Medulla oblongata (tissue), 1 donor: ENCODE measurements around the gene IQSEC1.
A peak's percentile ranks its signal among the peaks of the same experiment; 100 is the strongest.

Experiments used
- DNase-seq: peaks from one replicate; pipeline ENCODE4 v3.0.0-alpha.2; 2015; ENCODE audit errors: extremely low spot score

IQSEC1 gene

DNA sequence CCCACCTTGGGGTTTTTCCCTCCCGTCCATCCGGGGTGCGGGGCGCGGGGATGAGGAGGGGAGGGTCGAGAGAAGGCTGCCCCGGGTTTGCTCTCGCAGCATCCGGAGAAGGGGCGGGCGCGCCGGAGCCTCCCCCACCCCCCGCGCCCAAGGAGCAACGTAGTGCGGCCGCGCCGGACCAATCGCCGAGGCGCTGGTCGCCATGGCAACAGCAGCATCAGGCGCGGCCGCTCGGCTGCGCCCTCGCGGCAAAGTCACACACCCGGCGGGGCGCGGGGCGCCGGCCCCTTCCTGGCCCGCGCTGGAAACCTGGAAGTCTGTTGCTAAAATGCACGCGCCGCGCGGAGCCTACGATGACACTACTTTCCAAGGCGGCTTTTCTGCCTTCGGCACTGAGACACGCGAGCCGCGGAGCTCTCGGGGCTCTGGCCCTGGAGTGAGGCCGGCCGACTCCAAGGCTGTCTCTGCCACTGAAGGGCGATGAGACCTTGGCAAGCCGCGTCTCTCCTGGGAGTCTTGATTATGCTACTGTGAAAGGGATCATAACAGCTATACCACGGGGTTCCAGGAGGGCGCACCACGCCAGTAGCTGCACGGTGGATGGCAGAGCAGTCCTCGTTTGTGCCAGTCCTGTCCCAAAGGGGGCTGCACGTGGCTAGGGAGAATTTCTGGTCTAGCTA lies at the start of gene IQSEC1:
Gene IQSEC1, minus strand, starts transcription at position 104 of the 680 bp plus-strand sequence. CDS start 415 bp downstream, outside the sequence.
- peak; percentile 78 for DNase-seq

DNA sequence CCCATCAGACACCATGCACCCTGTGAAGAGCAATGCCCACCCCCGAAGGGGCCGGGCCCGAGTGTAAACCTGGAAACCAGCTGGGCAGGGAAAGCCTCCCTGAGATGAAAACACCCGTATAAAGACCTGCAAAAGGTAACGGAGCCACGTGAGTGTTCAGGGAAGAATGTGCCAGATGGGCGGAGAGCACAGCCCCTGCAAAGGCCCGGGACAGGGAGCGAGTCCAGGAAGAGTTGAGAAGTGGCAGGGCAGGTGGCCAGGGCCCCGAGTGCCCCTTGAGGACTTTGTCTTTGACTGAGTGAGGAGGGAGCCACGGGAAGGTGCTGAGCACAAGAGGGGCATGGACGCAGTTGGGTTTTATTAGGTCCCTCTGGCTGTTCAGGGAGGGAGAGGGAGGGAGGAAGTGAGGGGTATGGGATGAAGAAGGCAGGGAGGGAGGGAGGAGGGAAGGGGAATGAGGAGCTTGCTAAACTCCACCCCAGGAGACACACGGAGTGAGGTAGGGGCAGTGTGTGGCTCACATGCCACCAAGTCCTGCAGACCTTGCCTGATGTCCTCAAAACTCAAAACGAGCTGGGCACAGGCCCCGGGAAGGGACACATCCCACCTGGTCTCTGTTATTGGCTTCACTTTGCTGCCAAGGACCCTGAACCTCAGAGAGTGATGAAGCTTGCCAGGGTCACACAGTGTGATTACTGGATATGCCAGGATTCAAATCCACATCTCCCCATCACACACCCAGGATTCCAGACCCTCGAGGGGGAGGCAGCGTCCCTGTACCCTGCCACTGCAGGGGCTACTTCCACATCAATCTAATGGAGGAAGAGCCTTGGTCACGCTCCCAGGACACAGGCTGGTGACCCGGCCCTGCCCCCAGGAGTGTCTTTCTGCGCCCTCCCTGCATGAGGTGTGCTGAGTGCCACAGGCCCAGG lies 49.1 kb upstream of the IQSEC1 start:
- DNase-seq = no peak

DNA sequence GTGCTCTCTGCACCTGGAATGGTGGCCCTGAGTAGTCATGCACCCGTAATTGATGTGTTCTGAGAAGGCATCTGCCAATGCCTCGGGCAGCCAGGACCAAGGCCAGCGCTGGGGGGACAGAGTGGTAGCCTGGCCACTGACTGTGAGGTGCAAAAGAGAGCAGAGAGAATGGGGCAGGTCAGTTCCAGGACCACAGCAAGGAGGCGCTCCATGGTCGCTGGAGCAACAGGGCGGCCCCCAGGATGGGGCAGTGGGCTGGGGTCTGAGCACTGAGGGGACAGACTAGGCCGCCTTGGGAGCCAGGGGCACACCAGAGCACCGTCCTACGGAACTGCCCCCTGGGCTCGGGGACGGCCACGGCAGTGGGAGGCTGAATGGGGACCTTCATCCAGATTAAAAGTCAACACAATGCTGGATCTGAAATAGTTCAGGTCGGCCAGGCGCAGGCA lies 48.3 kb upstream of the IQSEC1 start:
- no peak for DNase-seq

GRCh38 chr3:13120928-13121552 lies 47.8 kb upstream of the IQSEC1 start:
- no peak for DNase-seq

DNA sequence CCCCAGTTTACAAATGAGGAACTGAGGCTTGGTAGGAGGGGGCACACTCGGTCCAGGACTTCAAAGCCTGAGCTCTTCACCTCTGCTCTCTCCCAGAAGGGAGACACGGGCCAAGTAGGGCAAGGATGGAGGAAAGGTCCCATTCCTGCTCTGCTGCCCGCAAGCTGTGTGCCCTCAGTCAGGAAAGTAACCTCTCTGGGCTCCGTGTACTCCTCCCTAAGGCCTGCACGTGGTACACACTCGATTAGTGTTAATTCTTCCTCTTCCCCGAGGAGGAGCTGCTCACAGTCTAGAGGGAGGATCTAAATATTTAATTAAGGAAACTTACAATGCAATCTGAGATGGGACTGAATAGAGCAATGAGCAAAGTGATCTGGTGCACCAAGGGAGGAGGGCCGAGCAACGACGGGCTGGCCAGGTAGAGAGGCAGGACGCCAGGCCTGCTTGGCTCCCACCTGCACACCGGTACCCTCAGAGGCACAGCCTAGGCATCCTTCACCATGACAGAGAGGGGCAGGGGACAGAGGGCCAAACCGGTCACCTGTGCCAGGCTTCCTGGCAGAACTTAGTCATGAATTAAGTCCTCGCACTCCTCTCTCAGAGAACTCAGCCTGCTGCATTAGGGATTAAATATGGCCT lies 47.2 kb upstream of the IQSEC1 start:
- no peak for DNase-seq

DNA sequence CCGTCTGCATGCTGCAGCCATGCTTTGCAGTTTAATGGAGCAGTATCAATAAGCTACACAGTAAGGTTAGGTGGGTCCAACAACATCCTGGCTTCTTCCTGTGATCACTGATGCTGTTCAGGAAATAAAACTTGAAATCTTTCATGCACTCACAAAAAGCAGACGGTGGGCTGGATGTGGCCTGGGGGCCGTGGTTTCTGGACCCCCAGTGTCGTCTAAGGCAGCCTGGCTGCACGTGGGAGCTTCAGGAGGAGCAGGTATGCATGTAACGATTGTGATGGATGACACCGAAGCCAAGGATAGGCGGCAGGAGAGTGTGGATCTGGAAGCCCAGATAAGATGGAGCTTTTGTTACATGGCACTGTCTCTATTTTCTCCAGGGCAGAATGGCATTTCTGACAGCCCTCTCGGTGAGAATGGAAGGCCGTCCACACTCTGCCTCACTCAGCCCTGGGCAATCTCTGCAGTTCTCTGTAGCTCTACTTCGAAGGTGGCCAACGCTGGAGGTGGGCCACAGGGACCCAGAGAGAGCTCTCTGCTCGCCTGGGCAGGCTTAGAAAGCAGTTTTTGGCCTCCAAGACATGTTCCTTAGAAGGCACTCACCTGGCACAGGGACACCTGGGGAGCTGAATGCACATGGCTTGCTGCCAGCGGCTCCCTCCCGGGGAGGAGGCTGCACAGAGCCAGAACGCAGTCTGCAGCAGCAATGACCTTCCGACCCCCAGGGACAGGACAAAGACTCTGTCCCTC lies 46.4 kb upstream of the IQSEC1 start:
- no peak for DNase-seq

GRCh38 chr3:13116426-13116825 lies 43.2 kb upstream of the IQSEC1 start:
- DNase-seq = no peak

- no peak for DNase-seq
These were observed 42.8 kb upstream of the IQSEC1 start for GRCh38 chr3:13115991-13116390.

GRCh38 chr3:13115576-13115910 lies 42.3 kb upstream of the IQSEC1 start:
- DNase-seq = no peak

GRCh38 chr3:13114811-13115575 lies 41.8 kb upstream of the IQSEC1 start:
- DNase-seq = no peak

DNA sequence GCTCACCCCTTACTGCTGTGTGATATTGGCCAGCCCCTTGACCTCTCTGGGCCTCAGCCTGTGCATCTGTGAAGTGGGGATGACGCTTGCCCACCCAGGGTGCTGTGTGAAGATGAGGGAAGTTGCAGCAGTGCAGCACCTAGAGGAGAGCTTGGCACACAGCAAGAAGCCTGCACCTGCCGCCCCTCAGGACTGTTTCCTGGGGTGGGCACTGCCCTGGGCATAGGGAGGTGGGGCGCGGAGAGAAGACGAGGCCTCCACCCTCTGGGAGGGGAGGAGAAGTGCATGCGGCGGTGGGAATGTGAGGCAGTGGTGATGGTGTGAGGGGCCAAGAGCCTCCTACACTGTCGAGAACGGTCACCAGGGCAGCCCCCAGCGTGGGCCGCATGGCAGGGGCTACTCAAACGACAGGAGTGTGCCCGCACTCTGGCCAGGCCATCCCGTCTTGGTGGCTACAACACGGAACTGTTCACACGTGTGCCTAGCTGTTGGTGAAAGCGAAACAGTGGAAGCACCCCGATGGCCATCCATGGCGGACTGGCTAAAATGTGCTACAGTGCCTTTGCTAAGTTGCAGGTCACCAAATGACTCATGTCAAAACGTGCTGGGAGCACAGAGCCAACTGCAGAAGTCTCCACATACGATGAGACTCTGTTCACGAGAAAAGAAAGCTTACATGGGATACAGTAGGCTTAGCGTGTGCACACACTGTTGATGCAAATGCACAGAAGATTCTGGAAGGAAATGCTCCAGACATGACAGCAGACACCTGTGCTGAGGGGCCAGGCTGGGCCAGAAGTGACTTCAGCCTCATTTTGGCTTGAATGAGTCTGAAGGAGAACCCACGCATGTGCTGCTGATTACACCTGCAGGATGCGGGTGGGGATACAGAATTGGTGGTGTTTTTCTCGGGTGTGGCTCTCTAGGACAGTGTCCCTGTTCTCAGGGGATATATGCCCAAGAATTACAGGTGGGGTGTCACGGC lies 40.4 kb upstream of the IQSEC1 start:
- DNase-seq = no peak

DNA sequence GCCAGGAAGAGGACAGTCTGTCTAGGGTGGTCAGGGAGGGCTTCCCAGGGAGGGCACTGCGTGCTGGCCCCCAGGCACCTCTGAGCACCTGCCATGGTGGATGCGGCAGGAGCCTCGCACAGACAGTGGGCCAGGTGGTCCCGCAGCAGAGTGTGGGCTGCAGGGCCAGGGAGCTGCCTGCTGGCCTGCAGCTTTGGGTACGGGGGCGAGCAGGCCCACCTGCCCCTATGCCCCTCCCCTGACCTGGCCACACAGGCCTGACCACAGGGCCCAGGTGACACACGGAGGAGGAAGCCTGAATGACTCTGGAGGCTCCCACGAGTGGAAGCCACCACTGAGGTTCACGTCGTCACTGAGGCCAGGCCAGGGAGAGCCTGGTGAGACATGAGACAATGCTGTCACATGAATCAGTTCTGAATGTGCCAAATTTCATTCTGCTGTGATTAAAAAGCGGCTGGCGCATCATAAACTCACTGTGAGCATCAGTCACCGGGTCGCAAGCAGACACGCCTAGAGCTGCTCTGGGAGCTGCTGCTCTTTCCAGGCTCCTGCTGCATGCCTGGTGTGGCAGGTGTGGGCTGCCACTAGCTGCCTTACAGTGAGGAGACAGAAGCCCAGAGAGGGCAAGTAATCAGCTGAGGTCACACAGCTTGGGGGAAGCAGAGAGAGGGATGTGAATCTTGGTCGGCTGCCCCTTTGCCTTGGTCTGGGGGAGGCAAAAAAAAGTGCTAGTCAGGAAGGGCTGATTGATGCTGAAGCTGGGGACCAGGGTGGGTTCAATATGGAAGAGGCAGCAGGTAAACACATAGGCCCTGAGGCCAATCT lies 39.5 kb upstream of the IQSEC1 start:
- DNase-seq = no peak

DNA sequence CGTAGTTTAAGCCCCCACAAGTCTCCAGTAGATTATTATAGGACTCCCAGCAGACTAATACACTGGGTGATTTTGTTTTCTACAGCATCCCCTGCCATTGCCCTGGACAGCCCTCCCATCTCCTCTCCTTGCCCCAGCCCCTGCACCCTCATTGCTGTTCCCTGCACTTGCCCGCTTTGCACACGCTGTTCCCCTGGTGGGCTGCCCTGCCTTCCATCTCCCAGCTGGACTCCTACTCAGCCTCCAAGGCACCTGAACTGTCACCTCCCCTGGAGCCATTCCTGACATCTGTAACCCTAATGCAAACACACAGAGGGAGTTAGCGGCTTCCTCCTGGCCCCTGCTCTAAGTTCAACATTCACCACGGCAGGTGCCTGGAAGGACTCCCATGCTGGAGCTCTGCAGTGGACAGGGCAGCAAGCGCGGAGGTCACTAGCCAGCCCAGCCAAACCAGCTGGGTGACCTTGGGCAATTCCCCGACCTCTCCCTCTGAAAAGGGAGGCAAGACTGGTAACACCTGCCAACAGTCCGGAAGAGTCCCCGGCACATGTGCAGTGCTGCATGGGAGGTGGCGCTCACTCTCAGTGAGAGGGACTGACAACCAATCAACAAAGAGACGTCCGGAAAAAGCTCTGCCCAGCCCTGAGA lies 38.8 kb upstream of the IQSEC1 start:
- DNase-seq = no peak

DNA sequence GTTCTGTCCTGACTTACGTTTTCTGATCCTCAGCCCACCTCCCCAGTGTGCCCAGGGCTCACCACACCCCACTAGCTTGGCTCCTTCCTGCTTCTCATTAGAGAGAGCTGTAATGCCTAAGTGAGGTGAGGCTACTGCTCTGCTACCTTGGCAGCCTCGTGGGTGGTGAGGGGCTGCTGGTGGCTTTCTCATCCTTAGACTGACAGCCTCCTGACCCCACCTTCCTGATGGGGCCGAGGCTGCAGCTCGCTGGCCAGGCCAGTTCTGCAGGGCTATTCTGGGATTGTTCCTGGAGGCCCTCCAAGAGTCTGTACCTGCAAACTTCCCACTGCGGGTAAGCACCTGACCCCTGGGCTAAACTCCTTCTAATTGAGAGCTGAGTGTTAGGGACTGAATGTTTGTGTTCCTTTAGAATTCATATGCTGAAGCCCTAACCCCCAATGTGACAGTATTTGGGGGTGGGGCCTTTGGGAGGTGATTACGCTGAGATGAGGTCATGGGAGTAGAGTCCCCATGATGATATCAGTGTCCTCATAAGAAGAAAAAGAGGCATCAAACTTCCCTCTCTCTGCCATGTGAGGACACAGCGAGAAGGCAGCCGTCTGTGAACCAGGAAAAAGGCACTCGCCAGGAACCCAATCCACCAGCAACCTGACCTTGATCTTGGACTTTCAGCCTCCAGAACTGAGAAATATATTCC lies 38.1 kb upstream of the IQSEC1 start:
- no peak for DNase-seq

GRCh38 chr3:13110678-13111116 lies 37.5 kb upstream of the IQSEC1 start:
- DNase-seq = no peak

- no peak for DNase-seq
These were observed 36.3 kb upstream of the IQSEC1 start for GRCh38 chr3:13109516-13109915.

DNA sequence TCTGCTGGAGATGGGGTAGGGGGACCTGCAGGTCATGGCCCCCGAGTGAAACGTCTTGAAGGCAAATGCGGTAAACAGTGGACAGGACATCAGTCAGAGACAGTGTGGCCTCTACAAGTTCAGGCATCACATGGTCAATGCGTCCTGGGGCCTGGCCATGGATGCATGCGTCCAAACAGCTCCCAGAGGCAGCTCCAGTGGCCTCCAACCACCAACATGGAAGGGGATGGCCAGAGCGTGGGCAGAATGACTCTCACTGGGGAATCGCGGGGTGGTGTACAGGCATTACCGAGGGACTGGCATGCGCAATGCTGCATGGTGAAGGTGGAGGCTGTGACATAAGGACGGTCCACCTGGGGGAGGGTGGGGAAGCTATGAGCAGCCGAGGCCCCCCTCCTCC lies 35.6 kb upstream of the IQSEC1 start:
- DNase-seq = no peak
